K562 (cell line): ENCODE measurements around the gene ATP2B1. TPM values are rescaled to one million over a fixed set of nuclear protein-coding genes. Genes with fewer than 3 reads are reported as not detected.

Experiments used
- CAMTA2 ChIP-seq: fragments of 250-450 bp; sonication (Bioruptor Pico); conservative IDR thresholded peaks from 2 replicates; pipeline ENCODE4 v1.5.1; 2022
- CBFA2T2 ChIP-seq: fragments of 450-650 bp; conservative IDR thresholded peaks from 2 replicates; pipeline ENCODE4 v1.6.1; 2017; ENCODE audit warnings: mild to moderate bottlenecking
- CEBPG ChIP-seq, 3 experiments: fragments of 200-800 bp in 1 of 3; sonication (Bioruptor generic) in 1 of 3; sonication (generic) in 1 of 3; formaldehyde crosslinking in 1 of 3; IDR thresholded peaks in 2 of 3; conservative IDR thresholded peaks in 1 of 3; 2 replicates each; pipeline versions ENCODE4 v1.6.1 to v1.8.0; 2016 to 2022; ENCODE audit warnings: missing compliant biosample characterization in 2 of 3, missing genetic modification characterization in 2 of 3, mild to moderate bottlenecking in 1 of 3, missing genetic modification reagents in 1 of 3
- ZBTB40 ChIP-seq, 2 experiments: fragments of 450-650 bp in 1 of 2; sonication (generic) in 1 of 2; formaldehyde crosslinking in 1 of 2; IDR thresholded peaks; 2 replicates each; pipeline versions ENCODE4 v1.7.1 to v1.9.0; 2016 to 2022; ENCODE audit warnings: inconsistent platforms in 1 of 2, mild to moderate bottlenecking in 1 of 2, missing genetic modification reagents in 1 of 2
- ZNF318 ChIP-seq, 2 experiments: fragments of 450-650 bp; IDR thresholded peaks; 2 replicates each; pipeline ENCODE4 v1.6.1; 2016; ENCODE audit warnings: mild to moderate bottlenecking in 2 of 2, borderline replicate concordance in 1 of 2, low read depth in 1 of 2, moderate library complexity in 1 of 2
- polyA plus RNA-seq, 8 experiments: library from polyadenylated mRNA; depleted of rRNA in 4 of 8; stranded (reverse) in 5 of 8; unstranded in 3 of 8; fragments of >200 nt; fragmentation: Nextera tagmentation in 2 of 8; fragmentation: Illumina TruSeq in 1 of 8; extraction: Ambion mirVana in 2 of 8; extraction: Trizol in 1 of 8; gene quantifications; 2 replicates each; pipeline versions ENCODE4 v1.2.1 to v1.2.3, GENCODE V29; 2011 to 2014; ENCODE audit warnings: inconsistent platforms in 1 of 8, missing spikeins in 1 of 8
- total RNA-seq, 7 experiments: library from RNA; depleted of rRNA in 6 of 7; stranded (reverse); fragments of >200 nt in 6 of 7; fragmentation: Illumina TruSeq in 2 of 7; extraction: Trizol in 2 of 7; gene quantifications; 2 replicates each; pipeline versions ENCODE4 v1.2.1 to v1.2.3, GENCODE V29; 2011 to 2021; ENCODE audit warnings: low replicate concordance in 1 of 7

Gene ATP2B1
- total and polyA plus RNA-seq, 9 of the 15 experiments (the other 6 are each of a cell fraction or from before 2014, with no cell fraction given) = 8.6 to 39.0 (median 27.8) TPM

GRCh38 chr12:89709157-89709994 lies 738 bp upstream of the ATP2B1 start (continued):
- TF ChIP-seq ZBTB40 (IDR thresholded peaks at IDR 0.05) (no peak), ZBTB40 (CRISPR knock-in tag; IDR thresholded peaks at IDR 0.05) (no peak), CAMTA2 (CRISPR knock-in tag) (no peak), CEBPG (CRISPR knock-in tag; IDR thresholded peaks at IDR 0.05) (no peak), CEBPG (tag; conservative IDR thresholded peaks at IDR 0.05 in 1 of 2, IDR thresholded peaks at IDR 0.05 in 1 of 2) (no peak), ZNF318 (IDR thresholded peaks at IDR 0.05; ENCODE audit: borderline replicate concordance in 1 of 2, low read depth in 1 of 2) (no peak), CBFA2T2 (peak; percentile 51; the same call in 1 of the 2 replicates)
